ENCODE measurements around the gene SVEP1.

GRCh38 chr9:110546411-110546871 lies 33.1 kb downstream of the SVEP1 start:
- TF ChIP-seq POLR2A (IDR thresholded peaks at IDR 0.05) (no peak), CTCF (IDR thresholded peaks at IDR 0.05) (no peak)
